Endothelial cell of umbilical vein (primary cell): ENCODE measurements around the gene BDH1. TPM values are rescaled to one million over a fixed set of nuclear protein-coding genes. Genes with fewer than 3 reads are reported as not detected.

Source experiments
- BruUV-seq: library from RNA; stranded (reverse); fragments of 400-500 nt; replicated peaks from 2 replicates; lab custom pipeline; 2021; lab: Mats Ljungman, UMichigan
- CTCF ChIA-PET: fragments of 300-600, 350-600 bp; sonication (Branson Sonifier 250); formaldehyde crosslinking; loops from one replicate; lab custom pipeline; 2021; ENCODE audit warnings: antibody characterized with exemption, inconsistent platforms; lab: Charles Lee
- POLR2A ChIA-PET: fragments of 300-600, 350-600 bp; sonication (Branson Sonifier 250); formaldehyde crosslinking; loops from one replicate; lab custom pipeline; 2021; ENCODE audit warnings: antibody characterized with exemption, inconsistent platforms; lab: Charles Lee
- DNase-seq: peaks from one replicate; pipeline ENCODE4 v3.0.0-alpha.2; 2011; ENCODE audit warnings: low read depth, low spot score
- FAIRE-seq: peaks from 2 replicates; lab custom pipeline; 2011; peaks lifted over from hg19 to GRCh38; lab: Jason Lieb, UNC
- H2AFZ ChIP-seq: 2 replicates; pipeline ENCODE4 v1.6.0; 2012; ENCODE audit warnings: low read depth, low read length, control low read depth, inconsistent platforms
- H3K27ac ChIP-seq: 2 replicates; pipeline ENCODE4 v1.5.1; 2011; ENCODE audit warnings: low read depth, mild to moderate bottlenecking, control low read depth, low read length, moderate library complexity; ENCODE audit not compliant: insufficient read depth
- H3K27me3 ChIP-seq, 2 experiments: 2 replicates each; pipeline versions ENCODE4 v1.6.0 to v1.6.1; 2011; ENCODE audit warnings: low read length in 2 of 2, mixed read lengths in 1 of 2; ENCODE audit not compliant: control insufficient read depth in 2 of 2, insufficient read depth in 2 of 2
- H3K36me3 ChIP-seq, 2 experiments: 2 replicates in 1 of 2; 3 replicates in 1 of 2; pipeline ENCODE4 v1.5.1; 2011; ENCODE audit warnings: low read length in 2 of 2, mild to moderate bottlenecking in 1 of 2, moderate library complexity in 1 of 2; ENCODE audit not compliant: control insufficient read depth in 2 of 2, insufficient read depth in 2 of 2; ENCODE audit errors: extremely low read depth in 1 of 2
- H3K4me1 ChIP-seq: 3 replicates; pipeline ENCODE4 v1.5.1; 2011; ENCODE audit warnings: mild to moderate bottlenecking, low read length; ENCODE audit not compliant: control insufficient read depth, insufficient read depth; ENCODE audit errors: extremely low read depth
- H3K4me2 ChIP-seq: 2 replicates; pipeline ENCODE4 v1.6.1; 2011; ENCODE audit warnings: low read length, control low read depth, mixed read lengths; ENCODE audit not compliant: insufficient read depth
- H3K4me3 ChIP-seq, 3 experiments: fragments of 200-600 bp in 1 of 3; sonication (generic), shearing (Covaris generic) in 1 of 3; replicated peaks in 1 of 3; 2 replicates each; pipeline ENCODE4 v1.5.1; 2011 to 2016; ENCODE audit warnings: control low read depth in 3 of 3, low read length in 3 of 3, mild to moderate bottlenecking in 2 of 3, inconsistent platforms in 1 of 3, low read depth in 1 of 3, moderate library complexity in 1 of 3; ENCODE audit not compliant: insufficient read depth in 1 of 3
- H3K79me2 ChIP-seq: 2 replicates; pipeline ENCODE4 v1.6.0; 2012; ENCODE audit warnings: low read length, inconsistent platforms; ENCODE audit not compliant: control insufficient read depth, insufficient read depth
- H3K9ac ChIP-seq: replicated peaks from 2 replicates; pipeline ENCODE3; 2011; ENCODE audit warnings: low read length, control low read depth; ENCODE audit not compliant: insufficient read depth; ENCODE audit errors: extremely low read depth
- H3K9me1 ChIP-seq: replicated peaks from 3 replicates; pipeline ENCODE4 v1.6.0; 2011; ENCODE audit warnings: mild to moderate bottlenecking, low read length; ENCODE audit not compliant: control insufficient read depth, insufficient read depth; ENCODE audit errors: extremely low read depth
- H3K9me3 ChIP-seq: replicated peaks from 2 replicates; pipeline ENCODE4 v1.5.1; 2012; ENCODE audit warnings: low read length, inconsistent platforms; ENCODE audit not compliant: control insufficient read depth, insufficient read depth
- H4K20me1 ChIP-seq: replicated peaks from 2 replicates; pipeline ENCODE3; 2011; ENCODE audit warnings: mild to moderate bottlenecking, low read length; ENCODE audit not compliant: control insufficient read depth, insufficient read depth; ENCODE audit errors: extremely low read depth
- CTCF ChIP-seq, 2 donors: IDR thresholded peaks; 1 replicate in 1 of 2; 2 replicates in 1 of 2; pipeline ENCODE4 v1.5.1; 2011; ENCODE audit warnings: low read length in 2 of 2, mild to moderate bottlenecking in 2 of 2, moderate library complexity in 2 of 2, control low read depth in 1 of 2, inconsistent platforms in 1 of 2, low read depth in 1 of 2; ENCODE audit not compliant: insufficient read depth in 1 of 2; ENCODE audit errors: extremely low read depth in 1 of 2
- EZH2 ChIP-seq: IDR thresholded peaks from 2 replicates; pipeline ENCODE4 v1.6.1; 2012; ENCODE audit warnings: borderline replicate concordance, low read depth, mild to moderate bottlenecking, moderate library complexity, low read length, inconsistent platforms; ENCODE audit not compliant: severe bottlenecking
- FOS ChIP-seq: IDR thresholded peaks from 2 replicates; pipeline ENCODE4 v1.6.1; 2011; ENCODE audit warnings: mild to moderate bottlenecking, low read length, moderate library complexity, borderline replicate concordance; ENCODE audit not compliant: insufficient read depth
- GATA2 ChIP-seq: IDR thresholded peaks from 2 replicates; pipeline ENCODE4 v1.7.0; 2011; ENCODE audit warnings: low read depth, mild to moderate bottlenecking, moderate library complexity, mixed read lengths, low read length; ENCODE audit not compliant: insufficient read length, insufficient read depth
- JUN ChIP-seq: IDR thresholded peaks from 2 replicates; pipeline ENCODE4 v1.6.1; 2011; ENCODE audit warnings: borderline replicate concordance, low read depth; ENCODE audit not compliant: insufficient read length, insufficient read depth
- MAX ChIP-seq: IDR thresholded peaks from 2 replicates; pipeline ENCODE4 v1.6.1; 2011; ENCODE audit not compliant: insufficient read depth, insufficient read length
- MYC ChIP-seq: IDR thresholded peaks from one replicate; pipeline ENCODE4 v1.6.1; 2011; ENCODE audit warnings: mild to moderate bottlenecking, low read depth, low read length
- POLR2A ChIP-seq: IDR thresholded peaks from 2 replicates; pipeline ENCODE4 v1.6.1; 2012; ENCODE audit warnings: low read depth, mild to moderate bottlenecking, control low read depth, low read length
- POLR2AphosphoS5 ChIP-seq: IDR thresholded peaks from 2 replicates; pipeline ENCODE4 v1.6.1; 2012; ENCODE audit warnings: low read depth, mild to moderate bottlenecking, control low read depth, low read length, moderate library complexity; ENCODE audit not compliant: insufficient read depth
- dilution Hi-C: fragments of 300-500 bp; cut with MboI; formaldehyde crosslinking; loops from one replicate; pipeline ENCODE4 v1.15.0; 2019; ENCODE audit warnings: low sequenced_read_pairs; ENCODE audit not compliant: extremely low pct_ligation_motif_present
- intact Hi-C: fragments of 100-400 bp; cut with micrococcal nuclease; formaldehyde crosslinking; loops from one replicate; pipeline ENCODE4 v1.10.0; 2022
- polyA plus RNA-seq, 4 experiments: library from polyadenylated mRNA; depleted of rRNA in 3 of 4; stranded (reverse) in 3 of 4; unstranded in 1 of 4; fragments of >200 nt; gene quantifications; 2 replicates each; pipeline versions ENCODE4 v1.2.1 to v1.2.3, GENCODE V29; 2011 to 2012; ENCODE audit warnings: missing spikeins in 1 of 4
- total RNA-seq: library from RNA; stranded (reverse); gene quantifications from 2 replicates; pipeline ENCODE4 v1.2.3, GENCODE V29; 2021

BDH1 gene
- total and polyA plus RNA-seq, 2 donors (not counting 3 experiments of a cell fraction or from before 2014, with no cell fraction given) = 6.9 to 12.2 TPM

GRCh38 chr3:197599089-197599765 is 43.5 kb upstream of the BDH1 start:
- no TSS peak for BruUV-seq
- H3K9me3 ChIP-seq = no peaks in the 10 kb centered on the region
- no peak overlapping the region for H2AFZ ChIP-seq
- CTCF ChIA-PET = interaction anchor here (0.6 to 5.0 kb wide), 42 partner anchors 8 to 1023 kb away, joined by 3 to 70 read pairs (median 4); no protein-coding TSS in a partner anchor
- FAIRE-seq = peak; percentile 91
- DNase-seq = peak; percentile 80
- H3K4me1 ChIP-seq = no peaks in the 10 kb centered on the region
- H3K27me3 ChIP-seq = peaks cover 3 to 4% of the 10 kb centered on the region in 2 experiments
- H3K4me3 ChIP-seq = no peak overlapping the region
- TF ChIP-seq CTCF (IDR thresholded peaks at IDR 0.05; ENCODE audit: extremely low read depth in 1 of 2, insufficient read depth in 1 of 2, low read depth in 1 of 2, low read length in 2 of 2) (peak; percentile 73 to 94), MAX (no peak)
- intact Hi-C loops (loop anchor here (5.0 kb wide), 1 partner anchor 33 kb away; no protein-coding TSS in a partner anchor), dilution Hi-C loops (no loop called here)
- no peaks in the 10 kb centered on the region for H4K20me1 ChIP-seq
- no peak overlapping the region for H3K27ac ChIP-seq
- H3K4me2 ChIP-seq = no peak overlapping the region
- H3K9me1 ChIP-seq = no peaks in the 10 kb centered on the region
- POLR2A ChIA-PET = no interaction called here
- no peaks in the 10 kb centered on the region for H3K79me2 ChIP-seq
- no peaks in the 10 kb centered on the region for H3K36me3 ChIP-seq
- H3K9ac ChIP-seq = no peak overlapping the region

GRCh38 chr3:197598404-197598980 is 42.7 kb upstream of the BDH1 start:
- intact Hi-C loops = loop anchor here (5.0 kb wide), 1 partner anchor 34 kb away; no protein-coding TSS in a partner anchor
- POLR2A ChIA-PET = no interaction called here
- peaks cover 3 to 4% of the 10 kb centered on the region in 2 experiments for H3K27me3 ChIP-seq
- no peak overlapping the region for H3K4me2 ChIP-seq
- no peaks in the 10 kb centered on the region for H3K9me3 ChIP-seq
- H3K27ac ChIP-seq = no peak overlapping the region
- dilution Hi-C loops = no loop called here
- CTCF ChIA-PET = interaction anchor here (0.9 to 5.0 kb wide), 28 partner anchors 9 to 620 kb away, joined by 3 to 70 read pairs (median 6); no protein-coding TSS in a partner anchor
- no peak overlapping the region for H3K4me3 ChIP-seq
- H3K79me2 ChIP-seq = no peaks in the 10 kb centered on the region
- BruUV-seq = no TSS peak
- TF ChIP-seq MYC (no peak), EZH2 (no peak), GATA2 (no peak), JUN (no peak), FOS (no peak), MAX (no peak), CTCF (IDR thresholded peaks at IDR 0.05; ENCODE audit: extremely low read depth in 1 of 2, insufficient read depth in 1 of 2, low read depth in 1 of 2, low read length in 2 of 2) (no peak), POLR2AphosphoS5 (no peak), POLR2A (no peak)
- no peaks in the 10 kb centered on the region for H4K20me1 ChIP-seq
- H3K4me1 ChIP-seq = no peaks in the 10 kb centered on the region
- no peak overlapping the region for H3K9ac ChIP-seq
- H3K36me3 ChIP-seq = no peaks in the 10 kb centered on the region
- FAIRE-seq (no peak), DNase-seq (no peak)
- no peaks in the 10 kb centered on the region for H3K9me1 ChIP-seq
- H2AFZ ChIP-seq = no peak overlapping the region
